GM12864 (cell line): ENCODE data around the gene PLEKHA8.
"Not testable (repeated sequence)": the region's sequence is repeated elsewhere in the genome, so short reads cannot be mapped to it uniquely, and the experiment has no call there.

ENCODE experiments used
- DNase-seq: peaks from one replicate; pipeline ENCODE4 v3.0.0-alpha.2; 2011; ENCODE audit warnings: low read depth
- H3K4me3 ChIP-seq: 2 replicates; pipeline ENCODE4 v1.5.1; 2011; ENCODE audit warnings: mild to moderate bottlenecking, low read depth, low read length, control low read depth
- CTCF ChIP-seq: IDR thresholded peaks from 2 replicates; pipeline ENCODE4 v1.5.1; 2011; ENCODE audit warnings: low read depth, mild to moderate bottlenecking, moderate library complexity, low read length, control low read depth, inconsistent platforms; ENCODE audit errors: missing control alignments

Gene PLEKHA8

DNA sequence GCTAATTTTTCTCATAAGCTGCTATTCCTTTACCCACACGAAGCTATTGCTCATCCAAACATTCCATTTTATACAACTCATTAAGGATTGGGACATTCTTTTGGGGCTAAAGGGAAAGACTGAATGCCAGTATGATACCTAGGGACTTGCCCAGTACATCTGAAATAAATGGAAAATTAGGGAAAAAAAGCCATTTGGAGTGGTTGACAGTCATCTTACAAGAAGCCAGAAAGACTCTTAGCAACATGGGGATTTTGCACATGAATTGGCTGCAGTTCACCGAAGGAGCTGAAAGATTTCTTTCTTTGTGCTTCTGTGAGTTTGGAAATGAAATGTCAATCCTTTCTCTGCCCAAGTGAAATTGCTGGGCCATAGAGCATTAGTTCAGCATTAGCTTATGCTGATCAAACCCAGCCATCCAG, 63.3 kb downstream of the PLEKHA8 start:
- TF ChIP-seq CTCF: no peak
- no peak overlapping the region for H3K4me3 ChIP-seq
- DNase-seq: no peak

- no peak for TF ChIP-seq CTCF
- DNase-seq: no peak
- no peak overlapping the region for H3K4me3 ChIP-seq
These were observed 63.8 kb downstream of the PLEKHA8 start for GRCh38 chr7:30091987-30092386.

DNA sequence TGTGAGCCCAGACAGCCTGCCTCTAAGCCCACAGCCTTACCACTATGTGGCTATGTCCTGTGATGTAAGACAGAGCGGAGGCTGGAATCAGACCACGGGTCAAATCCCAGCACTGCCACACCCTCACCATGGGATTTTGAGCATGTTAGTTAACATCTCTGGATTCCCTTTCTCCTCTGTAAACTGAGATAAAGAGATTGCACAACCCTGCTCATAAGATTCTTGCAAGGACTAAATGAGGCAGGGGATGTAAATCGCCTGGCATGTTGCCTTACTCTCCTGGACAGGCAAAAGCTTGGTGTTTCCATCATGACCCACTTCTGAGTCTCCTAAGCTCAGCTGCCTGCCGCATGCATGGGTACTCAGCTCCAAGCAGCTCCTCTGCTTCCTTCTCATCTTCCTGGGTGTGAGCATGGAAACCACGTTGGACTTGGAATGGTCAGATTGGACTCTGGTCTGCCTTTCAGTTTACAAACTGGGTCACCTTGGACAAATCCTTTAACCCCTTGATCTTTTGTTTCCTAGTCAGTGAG, 65.3 kb downstream of the PLEKHA8 start:
- TF ChIP-seq CTCF: no peak
- H3K4me3 ChIP-seq: no peak overlapping the region
- DNase-seq: no peak

GRCh38 chr7:30098599-30098998, 70.4 kb downstream of the PLEKHA8 start:
- H3K4me3 ChIP-seq, DNase-seq: not testable (repeated sequence)

DNA sequence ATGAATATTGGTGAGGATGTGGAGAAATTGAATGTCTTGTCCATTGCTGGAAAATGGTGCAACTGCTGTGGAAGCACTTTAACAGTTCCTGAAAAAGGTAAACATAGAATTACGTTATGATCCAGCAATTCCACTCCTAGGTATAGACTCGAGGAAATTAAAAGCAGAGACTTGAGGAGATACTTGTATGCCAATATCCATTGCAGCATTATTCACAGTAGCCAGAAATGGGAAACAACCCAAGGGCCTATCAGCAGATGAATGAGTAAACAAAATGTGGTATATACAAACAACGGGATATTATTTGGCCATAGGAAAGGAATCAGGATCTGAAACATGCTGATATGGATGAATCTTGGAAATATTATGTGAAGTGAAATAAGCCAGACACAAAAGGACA, 74.1 kb downstream of the PLEKHA8 start:
- H3K4me3 ChIP-seq: no peak overlapping the region
- no peak for TF ChIP-seq CTCF
- DNase-seq: no peak

- no peak for DNase-seq
- H3K4me3 ChIP-seq: no peak overlapping the region
- no peak for TF ChIP-seq CTCF
These were observed 75.9 kb downstream of the PLEKHA8 start for GRCh38 chr7:30104157-30104556.

- H3K4me3 ChIP-seq: no peak overlapping the region
- TF ChIP-seq CTCF: no peak
- no peak for DNase-seq
These were observed 84.0 kb downstream of the PLEKHA8 start for GRCh38 chr7:30112103-30112713.

GRCh38 chr7:30113144-30113543, 84.9 kb downstream of the PLEKHA8 start:
- TF ChIP-seq CTCF: no peak
- no peak for DNase-seq
- no peak overlapping the region for H3K4me3 ChIP-seq
